Measurements from ENCODE around the gene PPFIA1.
"Not testable (repeated sequence)": the region's sequence is repeated elsewhere in the genome, so short reads cannot be mapped to it uniquely, and the experiment has no call there.

PPFIA1 gene

GRCh38 chr11:70255477-70256116, 14.9 kb upstream of the PPFIA1 start:
- CTCF ChIA-PET: no interaction called here
- no peak for DNase-seq (ENCODE audit: extremely low spot score)
- POLR2A ChIA-PET: no interaction called here
- no peak for TF ChIP-seq BHLHE40 (IDR thresholded peaks at IDR 0.05; ENCODE audit: borderline replicate concordance)
- TF ChIP-seq HDGF (IDR thresholded peaks at IDR 0.05; ENCODE audit: borderline replicate concordance): no peak
- TF ChIP-seq TARDBP (IDR thresholded peaks at IDR 0.05): no peak
- TF ChIP-seq ELF4 (IDR thresholded peaks at IDR 0.05): no peak
- TF ChIP-seq CTBP1 (IDR thresholded peaks at IDR 0.05; ENCODE audit: borderline replicate concordance): no peak
- TF ChIP-seq L3MBTL2 (conservative IDR thresholded peaks at IDR 0.05): no peak
- TF ChIP-seq LEF1 (IDR thresholded peaks at IDR 0.05; ENCODE audit: borderline replicate concordance): no peak
- no peak for TF ChIP-seq FOXM1 (IDR thresholded peaks at IDR 0.05; ENCODE audit: borderline replicate concordance)
- TF ChIP-seq SUZ12 (IDR thresholded peaks at IDR 0.05): no peak
- TF ChIP-seq FOXK2 (IDR thresholded peaks at IDR 0.05): no peak
- no peak for TF ChIP-seq NFRKB (IDR thresholded peaks at IDR 0.05)
- no peak for TF ChIP-seq FOXA1 (IDR thresholded peaks at IDR 0.05)
- TF ChIP-seq SP1 (IDR thresholded peaks at IDR 0.05): no peak
- TF ChIP-seq ZNF384 (IDR thresholded peaks at IDR 0.05): no peak
- TF ChIP-seq PKNOX1 (IDR thresholded peaks at IDR 0.05): no peak
- TF ChIP-seq ARNT (IDR thresholded peaks at IDR 0.05): no peak

- POLR2A ChIA-PET; DNase-seq (ENCODE audit: extremely low spot score); CTCF ChIA-PET: not testable (repeated sequence)
Observed at GRCh38 chr11:70259077-70259476, 11.4 kb upstream of the PPFIA1 start.

- DNase-seq (ENCODE audit: extremely low spot score): no peak
- CTCF ChIA-PET: no interaction called here
- TF ChIP-seq SUZ12 (IDR thresholded peaks at IDR 0.05): no peak
- no peak for TF ChIP-seq HDGF (IDR thresholded peaks at IDR 0.05; ENCODE audit: borderline replicate concordance)
- no peak for TF ChIP-seq NFRKB (IDR thresholded peaks at IDR 0.05)
- no peak for TF ChIP-seq SP1 (IDR thresholded peaks at IDR 0.05)
- no peak for TF ChIP-seq CTBP1 (IDR thresholded peaks at IDR 0.05; ENCODE audit: borderline replicate concordance)
- no peak for TF ChIP-seq TARDBP (IDR thresholded peaks at IDR 0.05)
- POLR2A ChIA-PET: no interaction called here
Observed at GRCh38 chr11:70262951-70263350, 7.5 kb upstream of the PPFIA1 start.

- ChIA-PET CTCF (interaction anchor here (0.5 kb wide), 1 partner anchor 44 kb away, joined by 4 read pairs; no protein-coding TSS in a partner anchor), POLR2A (no interaction called here)
- TF ChIP-seq BHLHE40 (IDR thresholded peaks at IDR 0.05; ENCODE audit: borderline replicate concordance): no peak
- no peak for TF ChIP-seq ELF4 (IDR thresholded peaks at IDR 0.05)
- no peak for TF ChIP-seq SP1 (IDR thresholded peaks at IDR 0.05)
- no peak for TF ChIP-seq CTBP1 (IDR thresholded peaks at IDR 0.05; ENCODE audit: borderline replicate concordance)
- TF ChIP-seq TARDBP (IDR thresholded peaks at IDR 0.05): no peak
- no peak for TF ChIP-seq FOXK2 (IDR thresholded peaks at IDR 0.05)
- TF ChIP-seq SUZ12 (IDR thresholded peaks at IDR 0.05): no peak
- DNase-seq (ENCODE audit: extremely low spot score): no peak
Observed at GRCh38 chr11:70263363-70263762, 7.1 kb upstream of the PPFIA1 start.

- TF ChIP-seq BHLHE40 (IDR thresholded peaks at IDR 0.05; ENCODE audit: borderline replicate concordance) (no peak), SUZ12 (IDR thresholded peaks at IDR 0.05) (no peak), FOXM1 (IDR thresholded peaks at IDR 0.05; ENCODE audit: borderline replicate concordance) (no peak), CTBP1 (IDR thresholded peaks at IDR 0.05; ENCODE audit: borderline replicate concordance) (no peak), LEF1 (IDR thresholded peaks at IDR 0.05; ENCODE audit: borderline replicate concordance) (no peak), NFRKB (IDR thresholded peaks at IDR 0.05) (no peak)
- no peak for DNase-seq (ENCODE audit: extremely low spot score)
Observed at GRCh38 chr11:70265341-70265740, 5.1 kb upstream of the PPFIA1 start.

GRCh38 chr11:70267405-70267950, 3.0 kb upstream of the PPFIA1 start:
- no peak for TF ChIP-seq SP1 (IDR thresholded peaks at IDR 0.05)
- POLR2A ChIA-PET: no interaction called here
- CTCF ChIA-PET: interaction anchor here (0.7 kb wide), 1 partner anchor 13 kb away, joined by 4 read pairs; no protein-coding TSS in a partner anchor

More at GRCh38 chr11:70265341-70265740, 5.1 kb upstream of the PPFIA1 start:
- ChIA-PET POLR2A (no interaction called here), CTCF (interaction anchor here (0.7 kb wide), 1 partner anchor 40 kb away, joined by 3 read pairs; no protein-coding TSS in a partner anchor)

GRCh38 chr11:70268526-70268925, 2.0 kb upstream of the PPFIA1 start:
- no peak for DNase-seq (ENCODE audit: extremely low spot score)
- POLR2A ChIA-PET: no interaction called here
- CTCF ChIA-PET: no interaction called here
- TF ChIP-seq FOXA1 (IDR thresholded peaks at IDR 0.05) (no peak), L3MBTL2 (conservative IDR thresholded peaks at IDR 0.05) (no peak), TARDBP (IDR thresholded peaks at IDR 0.05) (no peak), HDGF (IDR thresholded peaks at IDR 0.05; ENCODE audit: borderline replicate concordance) (no peak), SP1 (IDR thresholded peaks at IDR 0.05) (no peak), FOXM1 (IDR thresholded peaks at IDR 0.05; ENCODE audit: borderline replicate concordance) (no peak), FOXK2 (IDR thresholded peaks at IDR 0.05) (no peak), LEF1 (IDR thresholded peaks at IDR 0.05; ENCODE audit: borderline replicate concordance) (no peak)

More at GRCh38 chr11:70267405-70267950, 3.0 kb upstream of the PPFIA1 start:
- no peak for DNase-seq (ENCODE audit: extremely low spot score)

Measured in HEK293T (cell line).